Anterior cingulate cortex (tissue), 58 donors: ENCODE measurements around the gene SLC41A1.
"Not testable (repeated sequence)": the region's sequence is repeated elsewhere in the genome, so short reads cannot be mapped to it uniquely, and the experiment has no call there.

Experiments
- DNase-seq, 58 donors: peaks; one replicate each; lab custom pipeline; 2025; lab: John Stamatoyannopoulos, UW

SLC41A1 gene

DNA sequence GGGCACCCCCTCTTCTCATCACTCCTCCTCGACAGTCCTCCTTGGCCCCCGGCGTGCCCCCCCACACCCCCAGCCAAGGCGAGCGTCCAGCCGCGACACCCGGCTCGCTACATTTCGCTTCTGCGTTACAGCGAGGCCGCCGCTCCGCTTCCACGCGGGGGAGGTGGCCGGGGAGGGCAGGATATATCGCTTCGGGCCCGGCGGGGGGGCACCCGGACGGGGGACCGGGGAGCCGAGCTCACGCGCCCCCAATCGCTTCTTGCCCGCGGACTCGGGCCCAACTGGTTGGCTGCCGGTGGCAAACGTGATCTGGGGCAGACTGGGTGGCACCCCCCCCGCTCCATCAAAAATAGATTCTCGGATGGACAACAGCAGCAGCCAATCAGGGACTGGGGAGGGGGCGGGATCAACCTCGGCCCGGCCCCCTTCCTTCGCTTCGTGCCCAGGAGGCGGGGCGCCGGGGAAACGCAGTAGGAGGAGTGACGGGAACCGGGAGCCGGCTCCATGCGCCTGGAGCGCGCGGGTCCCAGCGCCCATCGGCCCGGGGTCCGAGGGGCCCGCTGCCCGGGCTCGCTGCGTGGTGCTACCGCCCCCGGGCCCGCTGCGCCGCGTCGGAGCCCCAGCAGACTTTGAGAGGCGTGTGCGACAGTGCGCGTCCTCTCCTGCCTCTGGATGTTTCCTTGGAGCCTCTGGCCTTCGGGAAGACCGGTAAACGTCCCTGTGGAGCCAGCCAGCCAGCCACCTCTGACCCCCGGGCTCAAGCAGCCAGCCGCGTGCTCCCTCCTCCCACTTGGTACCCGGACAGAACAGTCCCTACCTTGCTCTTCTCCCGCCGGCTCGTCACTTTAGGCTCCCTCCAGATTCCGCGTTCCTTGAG lies at the start of gene SLC41A1:
SLC41A1 (minus strand) TSS at position 321 of the 877 bp plus-strand sequence. CDS start 2,757 bp downstream, outside the sequence.
- peak; percentile 62 to 98 (median 94) for DNase-seq

GRCh38 chr1:205861540-205861939 lies 48.5 kb upstream of the SLC41A1 start:
- no peak for DNase-seq

DNA sequence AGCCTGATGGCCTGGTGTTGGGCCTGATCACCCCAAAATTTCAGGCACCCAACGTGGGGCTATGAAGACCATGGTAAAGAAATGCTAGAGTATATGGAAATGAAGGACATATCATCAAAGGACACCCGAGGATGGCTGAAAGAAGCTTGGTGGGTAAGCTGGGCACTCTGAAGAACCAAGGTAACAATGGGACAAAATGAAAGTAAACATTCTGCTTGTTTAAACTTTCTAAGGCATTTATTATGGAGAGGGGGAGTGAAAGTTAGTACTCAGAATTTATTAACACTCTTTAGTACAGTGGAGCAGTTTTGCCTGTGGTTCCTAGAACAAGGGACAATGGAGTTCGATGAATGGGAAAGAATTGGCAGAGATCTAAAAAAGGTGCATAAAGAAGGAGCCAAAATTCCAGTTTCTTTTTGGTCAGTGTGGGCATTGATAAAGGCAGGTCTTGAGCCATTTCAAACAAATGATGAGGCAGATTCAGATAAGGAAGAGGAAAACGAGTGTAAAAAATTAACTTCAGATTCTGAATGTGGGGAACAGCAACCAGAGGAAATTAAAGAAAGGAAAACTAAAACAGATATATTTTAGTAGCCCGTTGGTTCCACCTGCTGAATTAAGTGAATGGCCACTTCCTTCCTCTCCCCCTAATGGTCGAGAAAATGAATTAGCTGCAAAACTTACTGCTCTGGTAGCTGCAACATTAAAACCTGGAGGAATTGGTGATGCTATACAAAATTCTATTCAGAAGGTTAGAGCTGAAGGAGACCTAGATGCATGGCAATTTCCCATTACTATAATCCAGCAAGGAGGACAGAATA lies 45.4 kb upstream of the SLC41A1 start:
- DNase-seq: no peak

DNA sequence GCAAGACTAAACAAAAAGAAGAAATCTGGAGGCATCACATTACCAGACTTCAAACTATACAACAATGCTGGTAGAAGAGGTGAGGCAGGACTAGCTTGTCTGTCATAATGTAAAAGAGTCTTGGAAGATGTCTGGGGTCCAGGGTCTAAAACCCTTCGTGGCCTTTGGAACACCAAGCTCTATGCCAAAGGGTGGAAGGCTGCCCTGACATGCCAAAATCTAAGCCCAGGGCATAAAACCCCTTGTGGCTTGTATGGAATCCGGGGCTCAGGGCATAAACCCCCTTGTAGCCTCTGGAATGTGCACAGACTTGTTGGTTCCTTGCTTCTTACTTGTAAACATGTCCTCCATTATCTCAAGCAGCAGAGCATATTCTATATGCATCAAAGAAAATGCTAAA lies 44.5 kb upstream of the SLC41A1 start:
- not testable (repeated sequence) for DNase-seq

- no peak for DNase-seq
Observed at GRCh38 chr1:205856433-205856832, 43.4 kb upstream of the SLC41A1 start.

GRCh38 chr1:205852969-205853368 lies 40.0 kb upstream of the SLC41A1 start:
- DNase-seq: no peak

GRCh38 chr1:205851993-205852392 lies 39.0 kb upstream of the SLC41A1 start:
- DNase-seq: no peak

DNA sequence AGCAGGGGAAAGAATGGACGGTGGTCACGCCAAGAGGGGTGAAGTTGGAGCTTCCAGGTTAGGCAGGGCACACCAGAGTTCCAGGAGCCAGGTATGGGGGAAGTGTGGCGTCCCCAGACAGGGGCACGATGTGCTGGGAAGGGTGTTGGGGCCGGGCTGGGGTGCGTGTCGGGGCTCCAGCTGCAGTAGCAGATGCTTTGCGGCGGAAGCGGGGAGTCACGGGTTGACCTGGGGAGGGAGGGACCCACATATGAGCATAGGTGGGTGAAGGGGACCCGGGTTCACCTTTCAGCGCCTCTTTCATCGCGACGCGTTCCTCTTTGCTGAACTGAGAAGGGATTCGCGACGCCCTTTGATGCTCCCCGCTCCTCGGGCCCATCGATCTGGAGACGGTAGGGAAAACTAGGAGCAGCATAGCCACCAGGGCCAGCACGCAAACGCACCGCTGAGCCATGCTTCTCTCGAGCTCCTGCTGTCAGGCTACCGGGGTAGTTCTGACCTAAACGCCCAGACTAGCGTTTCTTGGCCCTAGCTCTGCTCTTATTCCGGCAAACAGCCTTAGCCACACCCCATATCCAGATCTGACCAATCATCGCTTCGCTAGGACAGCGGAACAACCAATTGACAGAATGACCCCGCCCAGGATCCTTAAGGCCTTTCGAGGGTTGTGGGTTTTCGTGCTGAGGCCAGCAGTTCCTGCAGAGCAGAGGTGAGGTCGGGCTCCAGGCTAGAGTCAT lies 36.8 kb upstream of the SLC41A1 start, which contains the start of gene PM20D1:
PM20D1 (minus strand) TSS at position 514 of the 737 bp plus-strand sequence; CDS start at position 454, 60 bp downstream.
- DNase-seq: peak in 35 of 58 donors; percentile 5 to 87 (median 40)

DNA sequence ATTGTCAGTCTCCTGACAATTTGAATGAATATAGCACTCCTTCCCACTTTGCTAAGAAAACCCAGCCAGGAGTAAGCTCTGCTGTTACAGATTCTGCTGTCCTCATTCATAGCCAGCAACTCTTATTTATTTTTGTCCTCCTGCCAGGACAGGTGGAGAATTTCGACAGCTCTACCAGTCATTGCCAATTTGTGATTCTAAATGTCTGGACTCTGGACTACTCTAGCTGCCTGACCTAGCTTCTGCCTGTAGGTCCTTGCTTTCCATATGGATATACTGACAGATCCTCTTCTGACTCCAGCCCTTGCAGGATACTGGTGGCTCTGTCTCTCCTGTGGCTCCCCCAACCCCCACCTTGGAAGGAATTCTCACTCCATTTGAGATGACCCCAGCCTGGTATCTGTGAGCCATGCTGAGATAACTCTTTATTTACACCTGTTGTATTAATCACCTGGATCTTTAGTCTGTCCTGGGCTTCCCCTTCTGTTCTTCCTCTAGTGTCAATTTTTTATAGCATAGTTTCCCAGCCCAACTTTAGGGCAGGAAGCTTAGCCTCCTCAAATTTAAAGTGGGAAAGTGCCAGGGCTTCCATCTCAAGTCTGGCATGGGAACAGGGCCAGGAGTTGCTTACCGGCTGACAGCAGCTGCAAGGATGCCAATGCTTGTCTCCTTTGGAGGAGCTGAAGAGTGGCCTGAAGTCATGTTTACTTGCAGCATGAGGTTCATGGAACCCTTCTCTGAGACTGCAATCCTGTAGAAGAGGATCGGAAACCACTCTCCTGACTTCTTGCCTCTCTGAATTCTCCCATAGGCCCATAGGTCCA lies 30.2 kb upstream of the SLC41A1 start:
- peak in 1 of 58 donors; percentile 13 for DNase-seq

DNA sequence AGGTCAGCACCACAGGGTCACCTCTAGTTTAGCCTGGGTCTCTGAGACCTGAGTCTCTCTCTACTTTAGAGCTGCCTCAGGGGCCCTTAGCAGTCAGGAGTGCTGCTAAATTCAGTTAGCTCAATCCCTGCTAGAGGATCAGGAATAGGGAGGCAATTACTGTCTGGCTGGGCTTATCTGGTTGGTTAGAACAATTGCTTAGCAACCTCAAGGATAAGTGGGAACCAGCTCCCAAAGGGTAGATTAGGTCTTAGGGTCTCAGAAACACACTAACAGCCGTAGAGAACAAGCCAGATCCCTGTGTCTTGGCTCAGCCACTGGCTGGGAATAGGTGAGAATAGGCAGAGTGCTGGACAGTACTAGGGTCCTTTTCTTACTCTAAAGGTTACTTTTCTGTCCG lies 29.2 kb upstream of the SLC41A1 start:
- no peak for DNase-seq

GRCh38 chr1:205840146-205840923 lies 27.3 kb upstream of the SLC41A1 start:
- DNase-seq: no peak

DNA sequence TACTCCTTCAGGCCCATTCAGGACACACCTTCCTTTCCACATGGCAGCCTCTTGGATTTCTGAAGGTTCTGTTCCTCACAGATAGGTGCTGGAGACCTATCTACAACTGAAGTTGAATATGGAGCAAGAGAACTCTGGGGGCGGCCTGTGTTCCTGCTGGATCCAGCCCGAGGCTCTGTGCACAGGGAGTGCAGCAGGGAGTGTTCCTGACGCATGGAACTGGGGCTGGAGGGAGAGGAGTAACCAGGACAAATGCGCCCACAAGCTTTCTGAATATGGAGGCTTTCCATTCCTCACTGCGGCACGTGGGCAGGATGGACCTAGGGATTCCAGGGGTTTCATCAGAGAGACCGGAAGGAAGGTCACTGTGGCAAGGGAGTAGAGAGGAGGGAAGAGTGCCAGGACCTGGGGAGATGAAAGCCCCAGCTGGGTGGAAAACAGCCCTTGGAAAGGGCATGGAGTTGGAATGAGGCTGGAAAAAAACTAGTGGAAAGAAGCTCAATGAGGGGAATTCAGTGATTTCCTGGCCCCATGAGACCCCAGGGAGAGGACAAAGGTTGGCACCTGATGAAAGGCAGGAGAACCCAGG lies 24.5 kb upstream of the SLC41A1 start:
- no peak for DNase-seq

GRCh38 chr1:205834751-205835150 lies 21.8 kb upstream of the SLC41A1 start:
- no peak for DNase-seq

- no peak for DNase-seq
Observed at GRCh38 chr1:205832326-205832751, 19.3 kb upstream of the SLC41A1 start.

- DNase-seq: no peak
Observed at GRCh38 chr1:205827623-205828022, 14.6 kb upstream of the SLC41A1 start.

DNA sequence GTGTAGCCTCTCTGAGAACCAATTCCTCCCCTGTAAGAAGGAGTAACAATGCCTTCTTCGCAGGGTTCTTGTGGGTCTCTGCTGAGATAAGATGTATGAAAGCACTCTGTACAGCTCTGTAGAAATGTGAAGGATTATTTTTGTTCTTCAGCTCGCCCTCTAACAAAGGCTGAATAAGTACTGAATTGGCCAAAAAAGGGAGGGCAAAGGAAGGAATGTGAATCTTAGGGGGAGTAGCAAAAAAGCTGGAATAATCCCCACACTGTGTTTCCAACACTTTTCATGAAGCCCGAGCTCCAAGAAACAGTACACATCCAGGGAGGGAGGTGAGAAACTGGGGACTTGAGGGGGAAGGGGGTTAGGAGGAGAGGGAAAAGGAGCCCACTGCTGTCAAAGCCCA lies 14.0 kb upstream of the SLC41A1 start:
- no peak for DNase-seq

GRCh38 chr1:205826016-205826806 lies 13.2 kb upstream of the SLC41A1 start:
- DNase-seq: no peak

GRCh38 chr1:205824180-205824579 lies 11.2 kb upstream of the SLC41A1 start:
- DNase-seq: no peak
